Measurements from ENCODE around the gene HS6ST1.

HS6ST1 gene

DNA sequence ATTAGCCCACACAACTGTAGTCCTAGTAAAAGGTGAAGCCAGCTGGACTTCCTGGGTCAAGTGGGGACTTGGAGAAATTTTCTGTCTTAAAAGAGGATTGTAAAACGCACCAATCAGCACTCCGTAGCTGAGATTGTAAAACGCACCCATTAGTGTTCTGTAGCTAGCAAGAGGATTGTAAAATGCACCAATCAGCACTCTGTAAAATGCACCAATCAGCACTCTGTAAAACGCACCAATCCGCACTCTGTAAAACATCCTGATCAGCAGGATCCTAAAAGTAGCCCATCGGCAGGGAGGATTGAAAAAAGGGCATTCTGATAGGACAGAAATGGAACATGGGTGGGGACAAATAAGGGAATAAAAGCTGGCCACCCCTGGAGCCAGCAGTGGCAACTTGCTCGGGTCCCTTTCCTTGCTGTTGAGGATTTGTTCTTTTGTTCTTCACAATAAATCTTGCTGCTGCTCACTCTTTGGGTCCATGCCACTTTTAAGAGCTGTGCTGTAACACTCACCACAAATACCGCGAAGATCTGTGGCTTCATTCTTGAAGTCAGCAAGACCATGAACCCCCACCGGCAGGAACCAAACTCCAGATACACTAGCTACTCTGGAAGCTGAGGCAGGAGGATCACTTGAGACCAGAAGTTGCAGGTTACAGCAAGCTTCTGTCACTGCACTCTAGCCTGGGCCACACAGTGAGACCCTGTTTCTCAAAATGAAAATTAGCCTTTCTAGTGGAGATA is 102.6 kb downstream of the HS6ST1 start:
- DNase-seq, result no peak
- no peaks in the 10 kb centered on the region for H3K27me3 ChIP-seq (replicated peaks)
- H3K36me3 ChIP-seq (replicated peaks), result no peaks in the 10 kb centered on the region
- TF ChIP-seq, protein P1, sequence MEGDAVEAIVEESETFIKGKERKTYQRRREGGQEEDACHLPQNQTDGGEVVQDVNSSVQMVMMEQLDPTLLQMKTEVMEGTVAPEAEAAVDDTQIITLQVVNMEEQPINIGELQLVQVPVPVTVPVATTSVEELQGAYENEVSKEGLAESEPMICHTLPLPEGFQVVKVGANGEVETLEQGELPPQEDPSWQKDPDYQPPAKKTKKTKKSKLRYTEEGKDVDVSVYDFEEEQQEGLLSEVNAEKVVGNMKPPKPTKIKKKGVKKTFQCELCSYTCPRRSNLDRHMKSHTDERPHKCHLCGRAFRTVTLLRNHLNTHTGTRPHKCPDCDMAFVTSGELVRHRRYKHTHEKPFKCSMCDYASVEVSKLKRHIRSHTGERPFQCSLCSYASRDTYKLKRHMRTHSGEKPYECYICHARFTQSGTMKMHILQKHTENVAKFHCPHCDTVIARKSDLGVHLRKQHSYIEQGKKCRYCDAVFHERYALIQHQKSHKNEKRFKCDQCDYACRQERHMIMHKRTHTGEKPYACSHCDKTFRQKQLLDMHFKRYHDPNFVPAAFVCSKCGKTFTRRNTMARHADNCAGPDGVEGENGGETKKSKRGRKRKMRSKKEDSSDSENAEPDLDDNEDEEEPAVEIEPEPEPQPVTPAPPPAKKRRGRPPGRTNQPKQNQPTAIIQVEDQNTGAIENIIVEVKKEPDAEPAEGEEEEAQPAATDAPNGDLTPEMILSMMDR (IDR thresholded peaks at IDR 0.05; ENCODE audit: low read depth, low read length, missing control alignments), result no peak
- no peak overlapping the region for H3K4me3 ChIP-seq (ENCODE audit: low read depth, low read length)
- in situ Hi-C loops (cut with HindIII; ENCODE audit: low pct_ligation_motif_present, low sequenced_read_pairs), result no loop called here
- H3K27ac ChIP-seq, result no peak overlapping the region
